GM19438 (cell line): ENCODE results near the gene CRYBA2.

Experiments used
- ATAC-seq: cut with Tn5 transposase; IDR thresholded peaks from one replicate; pipeline ENCODE4 v1.9.1; 2021; ENCODE audit warnings: low read depth; ENCODE audit not compliant: unreplicated experiment

CRYBA2 gene

DNA sequence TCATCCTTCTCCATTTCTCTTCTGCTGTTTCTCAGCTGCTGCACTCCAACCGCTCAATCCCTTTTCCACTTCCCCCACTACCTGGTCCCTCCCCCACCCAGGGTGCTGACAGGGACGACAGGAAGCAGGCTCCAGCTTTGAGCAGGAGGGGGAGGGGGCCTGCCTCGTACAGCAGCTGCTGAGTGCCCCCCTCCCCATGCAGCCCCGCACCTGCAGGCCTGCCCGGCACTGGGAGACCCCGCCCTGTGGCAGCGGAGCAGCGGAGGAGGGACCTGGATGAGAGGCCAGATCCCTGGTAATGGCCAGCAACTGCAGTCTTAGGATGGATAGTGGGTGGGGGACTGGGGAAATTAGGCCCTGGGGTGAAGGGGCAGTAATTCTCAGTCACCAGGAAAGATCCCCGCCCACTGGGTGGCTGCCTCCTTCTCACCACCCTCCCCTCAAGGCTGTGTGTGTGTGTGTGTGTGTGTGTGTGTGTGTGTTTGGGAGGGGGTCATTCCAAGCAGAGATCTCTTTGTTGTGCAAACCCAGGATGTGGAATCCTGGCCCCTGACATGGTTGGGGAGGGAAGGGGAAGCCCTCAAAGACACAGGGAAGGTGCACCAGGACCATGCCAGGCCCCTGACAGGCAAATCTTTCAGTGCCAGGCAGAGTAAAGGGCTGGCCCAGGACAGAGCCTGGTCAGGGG is 6.8 kb upstream of the CRYBA2 start:
- ATAC-seq, result no peak

DNA sequence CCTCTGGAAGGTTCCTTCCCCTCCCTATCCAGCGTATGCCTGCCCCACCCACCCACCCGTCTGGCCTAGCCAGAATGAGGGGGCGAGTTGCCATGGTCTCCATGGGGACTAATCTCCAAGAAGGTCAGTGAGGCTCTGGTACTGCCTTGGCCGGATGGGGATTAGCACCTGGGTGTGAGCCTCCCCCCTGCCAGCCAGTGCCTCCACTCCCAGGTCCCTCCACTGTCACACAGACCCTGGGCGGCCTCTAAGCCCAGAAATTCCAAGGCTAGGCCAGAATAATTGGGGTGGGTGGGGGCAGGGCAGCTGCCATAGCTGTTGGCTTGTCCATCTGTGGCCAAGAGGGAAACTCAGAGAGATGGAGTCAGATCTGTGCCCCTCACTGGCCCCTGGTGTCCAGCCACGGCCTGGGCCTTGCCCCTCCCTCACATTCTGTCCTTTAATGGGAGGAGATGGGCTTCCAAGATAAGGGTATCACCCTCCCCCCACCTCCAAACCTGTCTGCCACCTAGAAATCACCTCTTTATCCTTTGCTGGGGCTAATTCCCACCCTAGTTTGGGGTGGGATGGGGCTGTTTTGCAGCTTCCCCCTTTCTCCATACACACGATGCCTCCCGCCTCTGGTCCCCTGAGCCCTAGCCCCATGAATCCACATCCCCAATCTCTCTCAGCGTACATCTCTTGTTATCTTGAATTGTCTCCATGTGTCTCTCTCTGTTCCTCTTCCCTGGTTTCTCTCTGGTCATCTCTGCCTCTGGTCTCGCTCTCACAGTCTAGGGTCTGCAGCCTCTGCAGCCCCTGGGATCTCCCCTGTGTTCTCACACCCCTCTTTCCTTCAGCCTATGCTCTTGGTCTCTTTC is 6.0 kb upstream of the CRYBA2 start:
- ATAC-seq, result no peak

DNA sequence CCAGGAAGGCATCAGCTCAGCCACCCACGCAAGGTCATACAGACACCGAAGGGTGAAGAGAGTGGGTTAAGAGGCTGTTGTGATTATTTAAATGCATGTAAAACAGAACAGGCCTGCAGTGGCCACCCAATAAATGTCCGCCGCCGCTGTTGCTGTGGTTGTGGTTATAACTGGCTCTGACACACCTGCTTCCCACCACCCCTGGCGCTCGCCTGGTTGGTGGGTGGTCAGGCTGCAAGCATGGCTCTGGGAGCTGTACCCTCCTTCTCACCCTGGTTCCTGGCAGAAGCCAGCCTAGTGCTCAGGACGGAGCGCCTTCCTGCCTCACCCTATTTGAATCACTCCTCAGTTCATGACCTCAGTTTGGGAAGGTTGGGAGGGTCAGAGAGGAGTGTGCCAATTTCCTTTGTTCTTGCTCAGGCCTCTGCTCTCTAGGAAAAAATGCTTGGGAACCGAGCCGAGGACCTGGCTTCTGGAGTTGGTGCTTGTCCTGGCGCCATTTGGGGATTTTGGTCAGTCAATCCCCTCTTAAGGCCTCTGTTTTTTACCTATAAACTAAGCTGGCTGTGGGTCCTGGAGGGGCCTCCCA is 5.3 kb upstream of the CRYBA2 start:
- no peak for ATAC-seq

DNA sequence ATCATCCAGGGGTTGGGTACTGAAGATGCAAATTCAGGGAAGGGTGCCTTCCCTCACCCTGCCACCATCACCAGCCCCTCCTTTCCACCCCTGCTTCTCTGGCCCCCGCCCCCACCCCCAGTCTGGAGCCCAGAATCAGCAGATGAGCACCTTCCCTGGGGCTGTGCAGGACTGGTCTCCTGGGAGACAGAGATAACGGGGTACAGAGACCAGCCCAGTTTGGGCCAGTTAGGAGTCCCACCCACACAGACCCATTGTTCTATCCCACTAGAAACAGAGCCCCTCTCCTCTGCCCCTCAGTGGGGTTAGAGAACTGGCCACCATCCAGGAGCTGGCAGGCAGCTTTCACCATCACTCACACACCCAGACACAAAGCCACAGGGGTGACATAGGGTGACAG is 4.5 kb upstream of the CRYBA2 start:
- ATAC-seq, result no peak

DNA sequence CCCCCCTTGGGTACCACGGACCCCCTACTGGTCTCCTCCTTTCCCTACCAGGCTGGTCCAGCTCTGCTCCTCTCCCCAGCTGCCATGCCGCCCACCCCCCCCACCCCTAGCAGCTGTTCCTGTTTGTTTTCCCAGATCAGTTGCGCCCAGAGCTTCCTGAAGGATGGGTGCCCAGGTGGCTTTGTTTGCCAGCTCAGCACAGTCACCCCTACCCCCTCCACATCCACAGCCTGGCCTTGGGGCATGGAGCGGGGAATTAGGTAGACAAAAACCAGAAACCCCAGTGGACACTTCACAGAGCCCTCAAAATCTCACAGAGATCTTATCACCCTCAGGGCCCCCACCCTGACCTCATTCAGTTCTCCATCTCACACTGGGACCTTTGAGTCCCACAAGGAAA is 3.7 kb upstream of the CRYBA2 start:
- no peak for ATAC-seq

DNA sequence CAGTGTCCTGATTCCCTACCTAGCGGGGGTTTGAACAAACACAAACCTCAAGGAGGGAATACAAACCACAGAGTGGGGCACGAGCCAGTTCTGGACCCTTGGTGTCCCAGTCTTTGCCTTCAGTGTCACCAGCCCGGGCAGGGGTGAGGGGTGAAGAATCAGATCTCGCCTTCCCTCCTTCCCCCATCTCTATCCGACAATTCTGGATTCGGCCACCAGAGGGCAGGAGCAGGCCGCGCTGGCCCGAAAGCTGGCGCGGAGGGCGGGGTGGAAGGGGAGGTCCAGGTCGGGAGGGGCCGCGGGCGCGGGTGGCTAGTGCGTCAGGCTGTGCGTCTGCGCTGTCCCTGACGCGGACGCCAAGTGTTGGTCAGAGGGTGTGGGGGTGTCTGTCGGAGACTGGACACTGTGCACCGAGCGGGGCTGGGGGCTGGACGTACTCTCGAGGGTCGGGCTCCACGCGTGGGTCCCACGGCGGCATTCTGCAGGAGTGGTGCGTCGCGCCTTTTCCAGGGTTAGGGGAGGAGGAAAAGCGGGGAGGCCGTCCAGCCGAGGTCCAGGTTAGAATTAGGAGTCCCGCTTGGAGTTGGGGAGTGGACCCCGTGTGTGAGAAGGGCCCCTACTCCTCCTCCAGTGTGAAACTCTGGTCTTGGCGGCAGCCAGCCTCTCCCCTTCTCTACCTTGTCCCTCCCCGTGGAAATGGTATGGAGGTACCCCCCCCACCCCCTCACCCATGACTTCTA is 2.9 kb upstream of the CRYBA2 start:
- ATAC-seq, result no peak

DNA sequence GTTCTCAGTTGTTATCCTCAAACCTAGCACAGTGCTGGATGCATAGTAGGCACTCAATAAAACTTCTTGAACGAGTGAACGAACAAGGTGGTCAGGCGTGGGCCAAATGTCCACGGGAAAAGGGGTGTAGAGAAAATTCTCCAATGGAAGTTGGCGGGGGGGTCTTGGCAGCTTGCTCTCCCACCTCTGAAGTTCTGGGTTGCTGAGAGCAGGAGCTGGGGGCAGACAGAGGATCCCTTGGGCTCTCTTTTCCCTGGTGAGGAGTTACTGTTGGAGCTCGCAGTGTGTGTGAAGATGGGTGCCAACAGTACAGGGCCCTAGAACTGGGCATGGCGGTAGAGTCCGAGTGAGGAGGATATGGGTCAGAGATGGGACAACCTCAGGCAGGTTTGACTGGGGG is 2.3 kb upstream of the CRYBA2 start:
- no peak for ATAC-seq

DNA sequence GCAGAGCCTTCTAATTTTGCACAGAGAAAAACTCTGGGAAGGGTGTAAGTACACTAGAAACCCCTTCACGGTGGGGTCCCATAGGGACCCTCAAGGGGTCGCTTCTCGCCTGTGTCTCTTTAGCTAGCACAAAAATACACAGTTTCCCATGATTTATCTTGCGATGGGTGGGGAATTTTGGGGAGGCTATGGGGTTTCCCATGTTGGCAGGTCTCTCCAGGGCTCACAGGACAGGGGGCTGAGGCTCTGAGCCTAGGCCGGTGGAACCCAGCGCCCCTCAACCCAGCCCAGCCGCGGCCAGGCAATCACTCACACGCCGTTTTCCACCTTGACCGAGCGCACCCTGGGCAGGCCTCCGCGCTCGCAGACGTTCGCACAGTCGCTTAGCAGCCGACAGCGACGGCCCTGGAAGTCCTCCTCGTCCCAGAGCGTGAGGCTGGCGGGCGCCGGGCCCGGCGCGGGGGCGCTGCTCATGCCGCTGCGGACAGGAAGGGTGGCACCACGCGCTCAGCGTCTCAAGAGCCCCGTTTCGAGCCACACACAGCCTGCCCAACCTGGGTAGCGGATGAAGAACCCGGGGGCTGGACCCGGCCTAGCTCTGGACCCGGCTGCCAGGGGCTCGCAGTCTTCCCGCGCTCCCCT is 398 bp downstream of the CRYBA2 start:
- no peak for ATAC-seq

DNA sequence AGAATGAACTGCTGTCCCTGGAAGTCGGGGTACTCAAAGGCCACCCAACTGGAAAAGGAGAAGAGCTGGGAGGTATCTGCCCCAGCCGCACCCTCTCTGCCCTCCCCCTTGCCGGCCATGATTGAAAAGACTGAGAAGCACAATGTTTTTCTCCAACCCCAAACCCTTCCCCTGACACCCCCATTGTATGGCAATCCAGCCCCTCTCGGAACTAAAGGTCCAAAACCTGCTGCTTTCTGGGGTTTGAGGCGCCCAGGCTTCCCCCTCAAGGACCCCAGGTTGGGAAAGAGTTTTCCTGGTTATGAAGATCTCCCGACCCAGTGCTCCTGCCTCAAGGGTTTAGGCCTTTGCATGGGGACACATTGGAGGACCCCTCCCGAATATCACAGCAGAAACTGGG is 1.0 kb downstream of the CRYBA2 start:
- no peak for ATAC-seq

DNA sequence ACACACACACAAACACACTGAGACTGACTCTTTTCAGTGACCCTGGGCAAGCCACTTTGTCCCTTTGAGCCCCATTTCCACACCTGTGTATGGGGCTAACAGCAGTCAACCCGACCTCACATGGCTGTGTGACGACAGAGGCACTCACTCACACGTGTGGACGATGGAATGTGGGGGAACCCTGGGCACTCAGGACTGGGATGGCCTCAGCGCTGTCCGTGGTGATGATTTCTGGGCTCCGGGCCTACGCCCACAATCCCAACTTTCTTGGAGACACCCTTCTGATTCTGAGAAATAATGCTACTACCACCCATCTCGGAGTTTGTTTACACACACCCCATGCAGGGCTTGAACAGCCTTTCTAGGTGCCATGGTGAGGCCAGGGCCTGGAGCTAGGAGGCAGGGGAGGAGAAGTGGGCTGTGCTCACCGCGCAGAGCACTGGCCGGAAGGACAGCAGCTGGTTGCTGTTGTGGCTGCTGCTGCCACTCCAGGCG is 1.5 kb downstream of the CRYBA2 start:
- no peak for ATAC-seq

DNA sequence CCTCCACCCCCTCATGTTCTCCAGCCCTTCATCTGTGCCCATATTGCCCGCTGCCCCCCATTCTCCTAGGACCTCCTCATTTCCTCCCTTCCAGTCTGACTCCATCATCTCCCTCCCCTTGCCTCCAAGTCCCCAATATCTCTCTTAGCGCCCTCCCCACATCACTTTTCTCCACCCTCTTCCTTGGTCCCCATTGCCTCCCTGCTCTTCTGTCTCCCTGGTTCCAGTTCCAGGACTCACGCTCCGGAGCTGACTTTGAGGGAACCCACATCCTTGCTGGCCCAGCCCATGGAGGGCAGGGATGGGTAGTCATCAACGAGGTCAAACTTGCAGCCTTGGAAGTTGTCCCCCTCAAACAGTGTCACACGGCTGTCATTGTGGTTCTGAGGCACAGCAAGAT is 2.6 kb downstream of the CRYBA2 start:
- ATAC-seq, result no peak

DNA sequence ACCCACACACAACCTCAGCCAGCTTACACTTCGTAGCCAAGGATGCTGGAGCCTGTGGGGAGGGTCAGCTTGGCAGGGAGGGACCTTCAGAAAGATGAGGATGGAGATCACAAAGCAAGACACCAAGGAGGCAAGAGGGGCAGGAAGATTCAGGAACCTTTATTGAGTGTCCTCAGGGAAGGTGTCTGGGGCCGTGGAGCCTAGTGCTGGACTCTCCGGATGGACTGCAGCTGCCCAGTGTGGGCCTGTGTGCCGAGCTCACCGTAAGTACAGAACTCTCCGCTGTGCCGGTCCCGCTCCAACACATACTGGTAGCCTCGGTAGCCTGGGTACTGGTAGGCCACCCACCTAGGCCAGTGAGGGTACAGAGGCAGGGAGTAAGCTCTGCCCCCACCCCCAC is 3.2 kb downstream of the CRYBA2 start:
- ATAC-seq, result no peak

DNA sequence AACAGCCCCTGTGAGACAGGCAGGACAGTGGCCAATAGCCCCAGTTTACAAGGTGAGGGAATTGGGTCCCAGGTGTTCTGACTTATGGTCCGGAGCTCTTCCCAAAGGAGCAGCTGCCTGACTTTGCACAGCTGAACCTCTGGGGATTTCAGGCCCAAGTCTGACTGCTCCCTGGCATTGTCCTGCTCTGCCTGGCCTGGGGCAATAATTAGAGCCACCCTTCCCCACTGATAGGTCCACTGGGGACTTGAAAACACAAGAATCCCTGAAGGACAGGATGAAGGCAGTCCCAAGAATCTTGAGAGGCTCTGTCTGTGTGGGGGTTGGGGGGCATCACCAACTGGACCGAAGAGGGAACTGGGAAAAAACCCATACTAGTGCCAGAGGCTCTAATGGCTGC is 4.6 kb downstream of the CRYBA2 start:
- no peak for ATAC-seq

DNA sequence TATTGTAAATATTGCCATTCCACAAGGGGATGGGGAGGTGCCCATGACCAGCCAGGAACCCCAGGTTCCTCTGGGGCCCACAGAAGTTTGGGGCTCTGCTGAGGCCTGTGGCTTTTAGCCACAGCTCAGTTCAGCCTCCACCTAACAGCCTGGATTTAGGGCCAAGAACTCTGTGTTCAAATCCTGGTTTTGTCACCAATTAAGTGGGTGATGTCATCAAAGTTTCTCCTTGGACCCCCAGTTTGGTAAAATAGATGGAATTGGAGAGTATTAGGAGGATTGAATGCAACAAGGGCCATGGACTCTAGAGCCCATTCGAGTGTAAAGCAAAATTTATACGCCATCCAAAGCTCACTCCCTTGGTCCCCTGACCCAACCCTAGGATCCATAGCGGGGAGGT is 5.1 kb downstream of the CRYBA2 start:
- no peak for ATAC-seq

DNA sequence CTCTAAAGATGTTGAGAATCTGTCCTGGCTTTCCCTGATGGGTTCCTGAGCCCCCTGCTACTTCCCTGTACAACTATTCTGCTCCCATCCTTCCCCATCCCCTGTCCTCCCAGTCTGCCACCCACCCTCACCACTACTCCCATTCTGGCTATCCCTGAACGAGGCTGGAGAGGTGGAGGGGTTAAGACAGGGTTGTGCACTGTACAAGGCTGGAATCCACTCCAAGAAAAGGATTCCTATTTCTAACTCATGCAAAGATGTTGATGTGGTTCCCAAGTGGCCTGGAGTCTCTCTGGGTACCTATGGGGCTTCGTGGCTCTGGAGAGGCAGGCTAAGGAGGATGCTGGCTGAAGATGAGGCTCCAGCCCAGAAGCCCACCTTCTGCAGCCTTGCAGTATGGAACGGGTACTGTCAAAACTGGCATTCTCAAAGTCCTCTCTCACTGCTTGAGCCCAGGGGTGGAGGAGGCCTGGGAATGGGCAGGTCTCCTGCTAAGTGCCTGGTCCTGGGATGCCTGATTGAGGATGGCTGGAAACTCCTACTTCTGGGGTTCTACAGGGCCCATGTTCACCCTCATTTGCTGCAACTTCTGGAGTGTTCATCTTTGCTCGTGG is 7.0 kb downstream of the CRYBA2 start:
- no peak for ATAC-seq

DNA sequence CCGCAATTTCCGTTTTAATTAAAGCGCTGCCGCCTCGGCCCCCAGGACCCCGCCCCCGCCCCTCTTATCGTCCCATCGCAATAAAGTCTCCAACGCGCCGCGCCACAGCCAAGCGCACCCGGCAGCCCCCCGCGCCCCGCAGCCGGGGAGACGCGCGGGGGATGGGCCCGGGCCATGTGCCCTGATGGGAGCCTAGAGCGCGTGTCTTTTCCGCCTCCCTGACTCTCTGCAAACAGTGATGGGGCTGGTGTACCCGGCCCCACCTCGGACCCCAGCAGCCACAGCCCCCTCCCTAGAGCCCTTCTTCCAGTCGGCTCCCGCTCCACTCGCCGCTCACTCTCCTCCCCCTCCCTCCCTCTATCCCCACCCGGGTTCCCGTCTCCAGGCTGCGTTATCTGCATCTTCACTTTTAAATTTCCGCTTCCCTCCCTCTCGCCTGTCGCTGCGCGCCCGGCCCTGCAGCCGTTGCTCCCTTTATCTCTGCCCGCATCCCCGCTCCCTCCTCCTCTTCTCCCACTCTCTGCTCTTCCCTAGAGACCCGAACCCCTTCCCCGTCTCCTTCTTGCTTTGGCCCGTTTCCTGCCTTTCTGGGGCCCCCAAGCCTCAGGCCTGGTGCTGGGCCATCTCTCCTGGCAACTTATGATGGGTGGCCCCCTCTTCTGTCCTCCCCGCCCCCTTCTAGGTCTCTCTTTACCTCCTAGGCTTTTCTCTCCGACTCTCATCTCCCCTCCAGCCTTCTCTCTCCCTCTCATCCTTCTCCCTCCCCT is 7.7 kb downstream of the CRYBA2 start:
- no peak for ATAC-seq

DNA sequence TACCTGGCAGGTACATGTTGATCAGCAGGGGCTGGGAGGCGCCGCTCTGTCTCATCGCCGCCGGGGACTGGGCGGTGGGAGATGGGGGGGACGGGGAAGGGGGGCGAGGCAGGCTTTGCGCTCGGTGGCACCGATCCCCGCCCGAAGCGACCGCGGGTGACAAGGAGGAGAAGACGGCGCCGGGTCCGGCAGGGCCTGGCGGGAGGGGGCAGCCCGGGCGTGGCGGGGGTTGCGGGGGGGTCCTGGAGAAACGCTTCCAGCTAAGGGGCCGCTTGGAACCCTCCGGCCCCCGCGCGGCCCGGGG is 8.2 kb downstream of the CRYBA2 start, which contains the start of gene FEV:
Gene FEV (minus strand): TSS at position 164 of the 304 bp plus-strand sequence. CDS start 109 bp downstream, at position 55.
- no peak for ATAC-seq

DNA sequence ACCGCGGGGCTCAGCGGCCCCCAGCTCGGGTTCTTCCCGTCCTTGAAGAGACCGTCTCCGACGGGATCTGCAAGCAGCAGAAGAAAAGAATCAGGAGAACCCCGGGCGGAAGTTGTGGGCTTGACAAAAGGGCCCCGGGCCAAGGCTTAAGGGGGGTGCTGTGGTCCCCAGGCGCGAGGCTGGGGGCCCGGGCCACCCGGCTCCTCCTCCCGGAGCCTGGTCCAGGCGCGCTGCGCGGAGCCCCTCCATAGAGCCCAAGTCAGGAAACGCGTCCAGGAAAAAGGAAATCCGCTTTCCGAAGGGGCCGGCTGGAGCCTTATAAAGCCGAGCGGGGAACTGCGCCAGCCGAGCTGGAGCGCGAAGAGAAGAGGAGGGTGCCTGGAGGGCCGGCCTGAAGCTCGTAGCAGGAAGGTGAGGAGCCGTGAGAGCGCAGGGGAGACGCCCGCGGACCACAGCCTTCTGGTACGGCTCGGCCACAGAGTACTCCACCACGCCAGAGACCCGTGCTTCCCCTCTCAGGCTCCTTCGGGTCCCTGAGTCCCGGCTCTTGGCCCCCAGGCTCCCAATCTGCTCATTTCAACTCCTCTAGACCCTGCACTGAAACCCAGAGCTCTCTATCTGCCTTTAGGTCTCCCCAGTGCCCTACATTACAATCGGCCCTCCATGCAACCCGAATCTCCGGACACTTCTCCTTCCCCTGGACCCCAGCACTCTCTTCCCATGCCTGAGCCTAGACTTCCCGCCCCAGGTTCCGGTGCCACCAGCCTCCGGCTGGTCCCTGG is 8.8 kb downstream of the CRYBA2 start:
- ATAC-seq, result no peak

DNA sequence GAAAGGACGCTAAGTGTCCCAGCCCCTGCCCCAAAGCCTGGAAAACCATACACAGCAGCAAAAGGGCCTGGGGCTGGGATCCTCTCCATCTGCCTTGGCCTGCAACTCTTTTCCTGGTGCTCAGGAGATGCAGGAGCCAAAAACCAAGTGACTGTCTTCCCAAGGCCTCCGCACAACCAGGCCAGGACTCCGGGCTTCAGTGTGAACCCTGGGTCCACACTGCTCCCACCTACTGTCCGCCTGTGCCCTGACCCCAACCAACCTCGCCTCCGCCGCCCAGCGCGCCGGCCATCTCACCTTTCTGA is 9.3 kb downstream of the CRYBA2 start:
- ATAC-seq, result no peak
